Astrocyte of the cerebellum (primary cell): Measurements from ENCODE around the gene SGMS2.
A peak's percentile ranks its signal among the peaks of the same experiment; 100 is the strongest.
"Not testable (repeated sequence)": the region's sequence is repeated elsewhere in the genome, so short reads cannot be mapped to it uniquely, and the experiment has no call there.

Source experiments
- DNase-seq: peaks from one replicate; pipeline ENCODE4 v3.0.0-alpha.2; 2011; ENCODE audit warnings: low read depth
- H3K4me3 ChIP-seq: 2 replicates; pipeline ENCODE4 v1.5.1; 2011; ENCODE audit warnings: mild to moderate bottlenecking, low read depth, low read length, moderate library complexity
- in situ Hi-C: cut with HindIII; loops from 2 replicates; pipeline ENCODE4 v1.10.0; 2017; ENCODE audit warnings: low sequenced_read_pairs
- TF ChIP-seq, protein P1 (sequence below): IDR thresholded peaks from 2 replicates; pipeline ENCODE4 v1.5.1; 2012; ENCODE audit warnings: low read length, low read depth, moderate library complexity, mild to moderate bottlenecking; ENCODE audit errors: missing control alignments

Gene SGMS2

DNA sequence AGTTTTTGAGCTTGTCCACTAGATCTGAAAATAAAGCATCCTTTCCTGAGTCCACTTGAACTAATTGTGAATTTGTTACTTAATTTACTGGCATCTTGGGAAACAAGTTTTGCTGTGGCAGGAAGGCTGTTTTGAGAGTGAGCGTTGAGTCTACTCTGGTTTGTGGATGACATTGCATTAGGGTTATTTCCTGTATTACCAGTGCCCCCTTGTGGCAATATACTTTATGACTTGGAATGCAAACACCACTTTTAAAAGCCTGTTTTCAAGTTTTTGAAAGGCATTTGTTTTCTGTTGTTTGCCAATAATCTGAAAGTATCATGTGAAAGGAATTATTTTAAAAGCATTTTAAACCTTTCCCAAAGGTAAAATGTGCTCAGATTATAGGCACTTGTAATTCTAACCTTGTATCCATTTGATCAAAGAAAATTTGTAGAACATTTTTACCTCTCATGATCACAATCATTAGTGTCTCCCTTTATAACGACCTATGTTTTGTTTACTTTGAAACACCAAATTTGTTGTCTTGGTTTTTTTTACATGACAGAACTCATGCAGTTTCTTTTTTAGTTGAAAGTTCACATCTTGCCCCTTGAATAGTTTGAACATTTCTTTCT lies 88.7 kb downstream of the SGMS2 start:
- TF ChIP-seq, protein P1, sequence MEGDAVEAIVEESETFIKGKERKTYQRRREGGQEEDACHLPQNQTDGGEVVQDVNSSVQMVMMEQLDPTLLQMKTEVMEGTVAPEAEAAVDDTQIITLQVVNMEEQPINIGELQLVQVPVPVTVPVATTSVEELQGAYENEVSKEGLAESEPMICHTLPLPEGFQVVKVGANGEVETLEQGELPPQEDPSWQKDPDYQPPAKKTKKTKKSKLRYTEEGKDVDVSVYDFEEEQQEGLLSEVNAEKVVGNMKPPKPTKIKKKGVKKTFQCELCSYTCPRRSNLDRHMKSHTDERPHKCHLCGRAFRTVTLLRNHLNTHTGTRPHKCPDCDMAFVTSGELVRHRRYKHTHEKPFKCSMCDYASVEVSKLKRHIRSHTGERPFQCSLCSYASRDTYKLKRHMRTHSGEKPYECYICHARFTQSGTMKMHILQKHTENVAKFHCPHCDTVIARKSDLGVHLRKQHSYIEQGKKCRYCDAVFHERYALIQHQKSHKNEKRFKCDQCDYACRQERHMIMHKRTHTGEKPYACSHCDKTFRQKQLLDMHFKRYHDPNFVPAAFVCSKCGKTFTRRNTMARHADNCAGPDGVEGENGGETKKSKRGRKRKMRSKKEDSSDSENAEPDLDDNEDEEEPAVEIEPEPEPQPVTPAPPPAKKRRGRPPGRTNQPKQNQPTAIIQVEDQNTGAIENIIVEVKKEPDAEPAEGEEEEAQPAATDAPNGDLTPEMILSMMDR, result peak; percentile 54
- DNase-seq, result peak; percentile 65
- no peak overlapping the region for H3K4me3 ChIP-seq
- in situ Hi-C loops, result no loop called here

DNA sequence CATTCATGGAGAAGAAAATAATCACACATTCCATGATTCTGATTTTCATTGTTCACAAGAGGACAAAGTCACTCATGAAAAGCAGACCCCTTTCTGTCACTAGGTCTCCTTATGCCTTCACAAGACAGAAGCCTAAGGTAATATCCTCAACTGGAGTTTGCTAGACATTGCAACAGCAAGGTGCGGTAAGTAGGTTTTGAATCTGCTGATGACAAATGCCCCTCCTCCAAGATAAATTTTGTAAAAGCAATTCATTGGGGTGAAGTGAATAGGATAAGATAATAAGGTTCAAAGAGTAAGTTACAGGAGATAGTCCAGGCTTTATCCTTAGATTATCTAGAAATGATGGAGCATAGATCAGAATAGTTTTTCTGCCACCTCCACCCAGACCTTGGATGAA lies 90.5 kb downstream of the SGMS2 start:
- no peak overlapping the region for H3K4me3 ChIP-seq
- no peak for DNase-seq
- in situ Hi-C loops, result no loop called here
- TF ChIP-seq, protein P1, result no peak

DNA sequence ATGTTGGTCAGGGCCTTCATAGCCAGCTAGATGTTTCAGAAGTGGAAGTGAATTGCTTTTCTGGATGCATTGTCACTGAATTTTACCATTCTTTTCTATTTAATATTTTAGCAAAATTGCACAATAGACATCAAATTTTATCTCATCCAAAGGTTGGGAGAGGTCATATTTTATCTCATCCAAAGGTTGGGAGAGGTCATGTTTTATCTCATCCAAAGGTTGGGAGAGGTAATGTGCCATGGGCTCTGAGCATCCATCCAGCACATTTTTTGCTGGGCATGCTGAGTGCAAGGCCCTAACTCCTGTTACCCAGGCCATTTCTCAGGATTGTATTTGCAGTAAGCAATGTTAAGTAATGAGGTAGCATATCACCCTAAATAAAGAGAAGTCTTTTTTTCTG lies 91.9 kb downstream of the SGMS2 start:
- in situ Hi-C loops, result no loop called here
- no peak for DNase-seq
- TF ChIP-seq, protein P1, result no peak

DNA sequence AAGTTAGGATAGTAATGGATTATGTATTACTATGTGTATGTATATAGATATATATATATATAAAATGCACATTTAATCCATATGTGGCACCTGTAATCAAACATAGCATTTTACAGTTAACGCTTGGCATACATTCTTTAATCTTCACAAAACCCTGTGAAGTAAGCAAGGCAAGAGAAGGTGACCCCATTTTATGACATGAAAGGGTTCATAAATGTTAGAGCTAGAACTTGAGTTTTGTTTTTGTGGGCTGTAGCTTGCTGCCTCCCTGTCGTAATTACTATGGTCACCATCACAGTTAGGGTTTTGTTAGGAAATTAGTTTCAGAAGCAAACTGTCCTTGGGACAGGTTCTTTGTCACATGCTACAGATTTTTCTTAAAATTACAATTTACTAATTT lies 92.8 kb downstream of the SGMS2 start:
- in situ Hi-C loops, result no loop called here
- no peak for DNase-seq
- TF ChIP-seq, protein P1, result no peak
- H3K4me3 ChIP-seq, result no peak overlapping the region

More for the DNA sequence above, 91.9 kb downstream of the SGMS2 start:
- H3K4me3 ChIP-seq, result no peak overlapping the region

DNA sequence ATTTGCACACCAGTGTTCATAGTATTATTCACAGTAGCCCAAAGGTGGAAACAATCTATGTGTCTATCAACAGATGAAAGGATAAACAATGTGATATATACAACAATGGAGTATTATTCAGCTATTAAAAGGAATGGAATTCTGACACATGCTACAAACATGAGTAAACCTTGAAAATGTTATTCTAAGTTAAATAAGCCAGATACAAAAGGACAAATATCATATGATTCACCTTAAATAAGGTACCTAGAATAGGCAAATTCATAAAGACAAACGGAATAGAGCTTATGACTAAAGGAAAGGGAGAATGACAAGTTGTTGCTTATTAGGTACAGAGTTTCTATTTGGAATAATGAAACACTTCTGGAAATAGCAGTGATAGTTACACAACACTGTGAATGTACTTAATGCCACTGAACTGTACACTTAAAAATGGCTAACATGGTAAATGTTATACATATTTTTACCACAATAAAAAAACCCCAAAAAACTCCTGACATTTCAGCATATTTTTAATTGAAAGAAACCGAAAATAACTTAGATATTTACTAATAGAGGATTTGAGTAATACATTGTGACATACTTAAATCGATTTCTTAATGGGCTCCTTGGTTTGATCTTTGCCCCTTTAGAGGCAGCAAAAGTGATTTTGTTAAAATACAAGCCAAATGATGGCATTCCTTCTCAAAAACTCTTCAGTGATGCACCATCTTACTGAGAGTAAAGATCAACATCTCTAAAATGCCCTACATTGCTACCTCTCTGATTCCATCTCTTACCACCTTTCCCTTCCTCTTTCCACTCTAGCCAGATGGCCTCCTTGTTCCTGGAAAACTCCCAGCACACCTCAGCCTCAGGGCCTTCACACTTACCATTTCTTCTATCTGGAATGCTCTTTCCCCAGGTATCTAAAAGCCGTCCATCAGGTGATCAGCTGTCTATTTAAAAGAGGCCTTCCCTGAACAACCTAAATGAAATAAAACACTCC lies 98.0 kb downstream of the SGMS2 start:
- DNase-seq, result no peak
- H3K4me3 ChIP-seq, result no peak overlapping the region
- in situ Hi-C loops, result no loop called here
- TF ChIP-seq, protein P1, result no peak

DNA sequence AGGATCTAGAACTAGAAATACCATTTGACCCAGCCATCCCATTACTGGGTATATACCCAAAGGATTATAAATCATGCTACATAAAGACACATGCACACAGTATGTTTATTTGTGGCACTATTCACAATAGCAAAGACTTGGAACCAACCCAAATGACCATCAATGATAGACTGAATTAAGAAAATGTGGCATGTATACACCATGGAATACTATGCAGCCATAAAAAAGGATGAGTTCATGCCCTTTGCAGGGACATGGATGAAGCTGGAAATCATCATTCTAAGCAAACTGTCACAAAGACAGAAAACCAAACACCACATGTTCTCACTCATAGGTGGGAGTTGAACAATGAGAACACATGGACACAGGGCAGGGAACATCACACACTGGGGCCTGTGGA lies 101.0 kb downstream of the SGMS2 start:
- DNase-seq, H3K4me3 ChIP-seq, in situ Hi-C loops: not testable (repeated sequence)

DNA sequence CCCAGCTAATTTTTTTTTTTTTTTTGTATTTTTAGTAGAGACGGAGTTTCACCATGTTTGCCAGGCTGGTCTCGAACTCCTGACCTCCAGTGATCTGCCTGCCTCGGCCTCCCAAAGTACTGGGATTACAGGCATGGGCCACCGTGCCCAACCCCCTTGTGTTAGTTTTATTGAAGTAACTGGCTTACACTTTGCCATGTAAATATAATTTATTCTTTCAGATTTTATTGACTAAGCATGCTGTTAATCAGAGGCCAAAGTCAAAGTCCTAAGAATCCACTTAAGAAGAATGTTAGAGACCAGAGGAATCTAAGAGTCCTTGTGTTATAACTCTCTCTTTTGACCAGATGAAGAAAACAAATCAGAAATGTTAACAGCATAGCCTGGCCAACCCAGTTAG lies 102.1 kb downstream of the SGMS2 start:
- H3K4me3 ChIP-seq, in situ Hi-C loops, DNase-seq: not testable (repeated sequence)
